GM21723 (cell line): ENCODE results near the gene RPL39L.

Source experiments
- ATAC-seq: cut with Tn5 transposase; IDR thresholded peaks from one replicate; pipeline ENCODE4 v1.9.1; 2021; ENCODE audit warnings: mild to moderate bottlenecking, moderate library complexity; ENCODE audit not compliant: unreplicated experiment

The RPL39L gene

GRCh38 chr3:187102073-187102634 lies 37.1 kb downstream of the RPL39L start:
- no peak for ATAC-seq

- ATAC-seq = peak; percentile 65
Measured at GRCh38 chr3:187101184-187102072, 37.9 kb downstream of the RPL39L start.

GRCh38 chr3:187098923-187099512 lies 40.3 kb downstream of the RPL39L start:
- no peak for ATAC-seq

GRCh38 chr3:187093320-187093719 lies 46.0 kb downstream of the RPL39L start:
- ATAC-seq = no peak

- ATAC-seq = no peak
Measured at GRCh38 chr3:187088701-187089100, 50.6 kb downstream of the RPL39L start.

- no peak for ATAC-seq
Measured at GRCh38 chr3:187086831-187087230, 52.5 kb downstream of the RPL39L start.

GRCh38 chr3:187085933-187086332 lies 53.4 kb downstream of the RPL39L start:
- ATAC-seq = no peak

GRCh38 chr3:187085021-187085666 lies 54.2 kb downstream of the RPL39L start:
- no peak for ATAC-seq

- ATAC-seq = no peak
Measured at GRCh38 chr3:187084580-187084979, 54.7 kb downstream of the RPL39L start.

GRCh38 chr3:187084126-187084525 lies 55.2 kb downstream of the RPL39L start:
- ATAC-seq = no peak

- no peak for ATAC-seq
Measured at GRCh38 chr3:187082758-187083375, 56.4 kb downstream of the RPL39L start.

GRCh38 chr3:187080799-187081450 lies 58.4 kb downstream of the RPL39L start:
- ATAC-seq = no peak

GRCh38 chr3:187079090-187080022 lies 59.9 kb downstream of the RPL39L start:
- no peak for ATAC-seq

- ATAC-seq = no peak
Measured at GRCh38 chr3:187077537-187077936, 61.8 kb downstream of the RPL39L start.

- ATAC-seq = no peak
Measured at GRCh38 chr3:187077085-187077484, 62.2 kb downstream of the RPL39L start.

GRCh38 chr3:187076297-187076696 lies 63.0 kb downstream of the RPL39L start:
- no peak for ATAC-seq

- no peak for ATAC-seq
Measured at GRCh38 chr3:187074846-187075245, 64.5 kb downstream of the RPL39L start.

GRCh38 chr3:187073581-187074098 lies 65.7 kb downstream of the RPL39L start:
- ATAC-seq = no peak

GRCh38 chr3:187072511-187072910 lies 66.8 kb downstream of the RPL39L start:
- no peak for ATAC-seq
